ENCODE measurements around the gene PCP4L1.
"Not testable (repeated sequence)": the region's sequence is repeated elsewhere in the genome, so short reads cannot be mapped to it uniquely, and the experiment has no call there.

The PCP4L1 gene

GRCh38 chr1:161238039-161238473 lies 20.5 kb upstream of the PCP4L1 start, which contains the start of gene NR1I3:
Gene NR1I3 (minus strand): TSS chr1:161238203. CDS start chr1:161236565, 1,638 bp downstream.
- Histone ChIP-seq H3K4me3 (ENCODE audit: low read depth in 1 of 2, low read length in 2 of 2) (no peak within 1 kb of the TSS), H3K79me2 (ENCODE audit: insufficient read depth, low read length) (no peaks in the 10 kb centered on the region), H3K4me1 (ENCODE audit: insufficient read depth, low read length) (no peaks in the 10 kb centered on the region), H3K9me3 (ENCODE audit: insufficient read depth, low read length, severe bottlenecking) (no peaks in the 10 kb centered on the region), H2AFZ (ENCODE audit: low read depth, low read length) (no peak within 1 kb of the TSS), H3K36me3 (ENCODE audit: insufficient read depth, low read length) (no peaks in the 10 kb centered on the region), H3K4me2 (ENCODE audit: insufficient read depth, low read length) (no peak within 1 kb of the TSS), H3K27me3 (ENCODE audit: insufficient read depth, low read length, poor library complexity) (no peaks in the 10 kb centered on the region), H3K27ac (ENCODE audit: low read length) (no peak within 1 kb of the TSS), H4K20me1 (ENCODE audit: insufficient read depth, low read length) (no peaks in the 10 kb centered on the region), H3K9ac (ENCODE audit: low read depth, low read length) (no peak within 1 kb of the TSS)
- TF ChIP-seq CTCF (IDR thresholded peaks at IDR 0.05; ENCODE audit: borderline replicate concordance, extremely low read depth, low read length, poor library complexity, severe bottlenecking) (no peak), EZH2 (IDR thresholded peaks at IDR 0.05; ENCODE audit: borderline replicate concordance, low read depth, low read length, severe bottlenecking) (no peak)
- ATAC-seq (ENCODE audit: insufficient read depth, low read depth) (no peak), DNase-seq (no peak)

GRCh38 chr1:161241682-161242081 lies 16.9 kb upstream of the PCP4L1 start:
- H3K9ac ChIP-seq (ENCODE audit: low read depth, low read length) = no peak overlapping the region
- DNase-seq (no peak), ATAC-seq (ENCODE audit: insufficient read depth, low read depth) (no peak)
- no peaks in the 10 kb centered on the region for H4K20me1 ChIP-seq (ENCODE audit: insufficient read depth, low read length)
- H3K79me2 ChIP-seq (ENCODE audit: insufficient read depth, low read length) = no peaks in the 10 kb centered on the region
- H3K4me2 ChIP-seq (ENCODE audit: insufficient read depth, low read length) = no peak overlapping the region
- TF ChIP-seq EZH2 (IDR thresholded peaks at IDR 0.05; ENCODE audit: borderline replicate concordance, low read depth, low read length, severe bottlenecking) (no peak), CTCF (IDR thresholded peaks at IDR 0.05; ENCODE audit: borderline replicate concordance, extremely low read depth, low read length, poor library complexity, severe bottlenecking) (no peak)
- H3K27ac ChIP-seq (ENCODE audit: low read length) = no peak overlapping the region
- no peak overlapping the region for H3K4me3 ChIP-seq (ENCODE audit: low read depth in 1 of 2, low read length in 2 of 2)
- H3K9me3 ChIP-seq (ENCODE audit: insufficient read depth, low read length, severe bottlenecking) = no peaks in the 10 kb centered on the region
- no peaks in the 10 kb centered on the region for H3K27me3 ChIP-seq (ENCODE audit: insufficient read depth, low read length, poor library complexity)
- H3K36me3 ChIP-seq (ENCODE audit: insufficient read depth, low read length) = no peaks in the 10 kb centered on the region
- H3K4me1 ChIP-seq (ENCODE audit: insufficient read depth, low read length) = no peaks in the 10 kb centered on the region
- H2AFZ ChIP-seq (ENCODE audit: low read depth, low read length) = no peak overlapping the region

DNA sequence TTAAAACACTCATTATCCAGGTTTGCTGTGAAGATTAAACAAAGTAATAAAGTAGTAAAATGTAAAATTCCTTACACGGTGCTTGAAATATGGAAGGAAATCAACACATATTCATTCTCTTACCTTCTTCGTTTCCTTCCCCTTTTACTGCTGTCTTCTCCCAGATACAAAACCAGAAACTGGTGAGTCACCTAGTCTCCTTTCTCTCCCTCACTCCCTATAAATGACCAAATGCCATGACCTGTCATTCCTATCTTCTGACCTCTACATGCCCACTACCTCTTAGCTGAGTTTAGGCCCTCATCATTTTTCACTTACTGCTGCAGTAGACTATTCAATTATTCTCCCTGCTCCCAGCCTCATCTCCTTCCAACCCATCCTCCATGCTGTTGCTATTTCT lies 16.2 kb upstream of the PCP4L1 start:
- Histone ChIP-seq H3K9ac (ENCODE audit: low read depth, low read length) (no peak overlapping the region), H3K27me3 (ENCODE audit: insufficient read depth, low read length, poor library complexity) (no peaks in the 10 kb centered on the region), H3K4me2 (ENCODE audit: insufficient read depth, low read length) (no peak overlapping the region), H3K27ac (ENCODE audit: low read length) (no peak overlapping the region), H2AFZ (ENCODE audit: low read depth, low read length) (no peak overlapping the region), H3K79me2 (ENCODE audit: insufficient read depth, low read length) (no peaks in the 10 kb centered on the region), H3K4me3 (ENCODE audit: low read depth in 1 of 2, low read length in 2 of 2) (no peak overlapping the region), H4K20me1 (ENCODE audit: insufficient read depth, low read length) (no peaks in the 10 kb centered on the region), H3K9me3 (ENCODE audit: insufficient read depth, low read length, severe bottlenecking) (no peaks in the 10 kb centered on the region), H3K4me1 (ENCODE audit: insufficient read depth, low read length) (no peaks in the 10 kb centered on the region), H3K36me3 (ENCODE audit: insufficient read depth, low read length) (no peaks in the 10 kb centered on the region)
- ATAC-seq (ENCODE audit: insufficient read depth, low read depth) (no peak), DNase-seq (no peak)
- no peak for TF ChIP-seq CTCF (IDR thresholded peaks at IDR 0.05; ENCODE audit: borderline replicate concordance, extremely low read depth, low read length, poor library complexity, severe bottlenecking)
- TF ChIP-seq EZH2 (IDR thresholded peaks at IDR 0.05; ENCODE audit: borderline replicate concordance, low read depth, low read length, severe bottlenecking) = no peak

- Histone ChIP-seq H3K4me3 (ENCODE audit: low read depth in 1 of 2, low read length in 2 of 2) (no peak overlapping the region), H3K4me1 (ENCODE audit: insufficient read depth, low read length) (no peaks in the 10 kb centered on the region), H3K36me3 (ENCODE audit: insufficient read depth, low read length) (no peaks in the 10 kb centered on the region), H3K9me3 (ENCODE audit: insufficient read depth, low read length, severe bottlenecking) (no peaks in the 10 kb centered on the region), H4K20me1 (ENCODE audit: insufficient read depth, low read length) (no peaks in the 10 kb centered on the region), H3K4me2 (ENCODE audit: insufficient read depth, low read length) (no peak overlapping the region), H3K9ac (ENCODE audit: low read depth, low read length) (no peak overlapping the region), H2AFZ (ENCODE audit: low read depth, low read length) (no peak overlapping the region), H3K27me3 (ENCODE audit: insufficient read depth, low read length, poor library complexity) (no peaks in the 10 kb centered on the region), H3K79me2 (ENCODE audit: insufficient read depth, low read length) (no peaks in the 10 kb centered on the region), H3K27ac (ENCODE audit: low read length) (no peak overlapping the region)
- ATAC-seq (ENCODE audit: insufficient read depth, low read depth) (no peak), DNase-seq (no peak)
- TF ChIP-seq EZH2 (IDR thresholded peaks at IDR 0.05; ENCODE audit: borderline replicate concordance, low read depth, low read length, severe bottlenecking) = no peak
- TF ChIP-seq CTCF (IDR thresholded peaks at IDR 0.05; ENCODE audit: borderline replicate concordance, extremely low read depth, low read length, poor library complexity, severe bottlenecking) = no peak
Observed at GRCh38 chr1:161244888-161245287, 13.7 kb upstream of the PCP4L1 start.

DNA sequence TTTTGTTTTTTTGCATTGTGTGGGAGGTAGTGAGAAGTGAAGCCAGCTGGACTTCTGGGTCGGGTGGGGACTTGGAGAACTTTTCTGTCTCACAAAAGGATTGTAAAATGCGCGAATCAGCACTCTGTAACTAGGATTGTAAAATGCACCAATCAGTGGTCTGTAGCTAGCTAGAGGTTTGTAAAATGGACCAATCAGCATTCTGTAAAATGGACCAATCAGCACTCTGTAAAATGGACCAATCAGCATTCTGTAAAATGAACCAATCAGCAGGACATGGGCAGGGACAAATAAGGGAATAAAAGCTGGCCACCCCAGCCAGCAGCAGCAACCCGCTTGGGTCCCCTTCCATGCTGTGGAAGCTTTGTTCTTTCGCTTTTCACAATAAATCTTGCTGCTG lies 8.4 kb upstream of the PCP4L1 start:
- not testable (repeated sequence) for H2AFZ ChIP-seq (ENCODE audit: low read depth, low read length)

More for the DNA sequence above, 8.4 kb upstream of the PCP4L1 start:
- H3K27me3 ChIP-seq (ENCODE audit: insufficient read depth, low read length, poor library complexity); H3K4me1 ChIP-seq (ENCODE audit: insufficient read depth, low read length); ATAC-seq (ENCODE audit: insufficient read depth, low read depth); H3K4me3 ChIP-seq (ENCODE audit: low read depth in 1 of 2, low read length in 2 of 2); H3K9ac ChIP-seq (ENCODE audit: low read depth, low read length); H3K27ac ChIP-seq (ENCODE audit: low read length); H4K20me1 ChIP-seq (ENCODE audit: insufficient read depth, low read length); DNase-seq; H3K9me3 ChIP-seq (ENCODE audit: insufficient read depth, low read length, severe bottlenecking); H3K79me2 ChIP-seq (ENCODE audit: insufficient read depth, low read length); H3K4me2 ChIP-seq (ENCODE audit: insufficient read depth, low read length); H3K36me3 ChIP-seq (ENCODE audit: insufficient read depth, low read length): not testable (repeated sequence)
